Measurements from ENCODE around the gene PIEZO1.

GRCh38 chr16:88790312-88791211 lies 5.5 kb upstream of the PIEZO1 start:
- TF ChIP-seq TEAD4 (IDR thresholded peaks at IDR 0.05; ENCODE audit: borderline replicate concordance, insufficient read depth) (no peak), CTCF (IDR thresholded peaks at IDR 0.05) (no peak), RFX5 (IDR thresholded peaks at IDR 0.05; ENCODE audit: low read length) (no peak), RAD21 (IDR thresholded peaks at IDR 0.05; ENCODE audit: low read length) (no peak), TAF1 (IDR thresholded peaks at IDR 0.05; ENCODE audit: borderline replicate concordance, low read depth, low read length) (no peak), YY1 (IDR thresholded peaks at IDR 0.05; ENCODE audit: low read depth) (no peak), MEF2A (IDR thresholded peaks at IDR 0.05; ENCODE audit: borderline replicate concordance, low read depth) (no peak), NRF1 (IDR thresholded peaks at IDR 0.05; ENCODE audit: low read depth, low read length) (no peak), REST (IDR thresholded peaks at IDR 0.05; ENCODE audit: low read depth, low read length) (no peak), POLR2AphosphoS5 (IDR thresholded peaks at IDR 0.05; ENCODE audit: low read depth, low read length) (no peak)

Data from SK-N-SH (cell line).